ENCODE data around the gene TMEM41B.
"Not testable (repeated sequence)": the region's sequence is repeated elsewhere in the genome, so short reads cannot be mapped to it uniquely, and the experiment has no call there.

Gene TMEM41B, protein sequence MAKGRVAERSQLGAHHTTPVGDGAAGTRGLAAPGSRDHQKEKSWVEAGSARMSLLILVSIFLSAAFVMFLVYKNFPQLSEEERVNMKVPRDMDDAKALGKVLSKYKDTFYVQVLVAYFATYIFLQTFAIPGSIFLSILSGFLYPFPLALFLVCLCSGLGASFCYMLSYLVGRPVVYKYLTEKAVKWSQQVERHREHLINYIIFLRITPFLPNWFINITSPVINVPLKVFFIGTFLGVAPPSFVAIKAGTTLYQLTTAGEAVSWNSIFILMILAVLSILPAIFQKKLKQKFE

DNA sequence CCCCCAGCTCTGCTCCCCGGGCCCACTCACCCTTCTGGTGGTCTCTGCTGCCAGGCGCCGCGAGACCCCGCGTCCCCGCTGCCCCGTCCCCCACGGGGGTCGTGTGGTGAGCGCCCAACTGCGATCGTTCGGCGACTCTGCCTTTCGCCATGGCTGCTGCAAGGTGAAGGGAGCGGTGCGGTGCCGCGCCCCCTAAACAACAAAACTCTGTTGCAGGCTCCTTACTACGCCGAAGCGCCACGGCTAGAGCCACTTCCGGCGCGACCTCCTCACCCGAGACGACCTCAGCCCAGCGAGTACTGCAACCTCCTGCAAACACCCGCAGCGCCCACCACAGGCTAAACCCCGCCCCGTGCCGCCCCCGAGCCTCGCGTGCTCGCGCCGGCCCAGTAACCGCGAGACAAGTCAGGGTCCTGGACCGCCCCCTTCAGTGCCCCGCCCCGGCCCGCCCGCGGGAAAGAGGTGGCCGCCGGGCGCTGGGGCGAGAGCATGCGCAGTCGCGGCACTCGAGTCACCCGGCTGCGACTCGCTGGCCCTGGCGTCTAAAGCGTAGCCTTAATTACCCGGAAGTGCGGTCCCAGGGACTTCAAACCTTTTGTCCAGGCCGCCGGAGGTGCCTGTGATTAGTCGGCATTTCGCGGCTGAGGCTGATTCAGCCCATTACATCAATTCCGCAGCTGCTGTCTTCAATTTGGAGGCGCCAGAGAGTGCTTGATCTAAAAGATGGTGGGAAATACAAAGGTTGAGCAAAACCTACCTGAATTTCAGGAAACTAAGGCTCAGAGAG is at the start of gene TMEM41B:
TSS of gene TMEM41B (minus strand) at position 303 of the 787 bp plus-strand sequence. CDS start at position 151, 152 bp downstream.
- Histone ChIP-seq H3K4me3 (peak within 1 kb of the TSS; percentile 81 to 99 (median 96)), H3K9me3 (replicated peaks in 1 of 11) (peaks cover 0 to 13% (median 3%) of the 10 kb centered on the region in 11 experiments; a peak in 4 of 22 replicates), H3K9ac (peak within 1 kb of the TSS; percentile 90 to 98 (median 96)), H3K36me3 (peaks cover 0 to 13% (median 6%) of the 10 kb centered on the region in 11 experiments; a peak in 10 of 22 replicates), H3K4me2 (peak within 1 kb of the TSS; percentile 80 to 96 (median 86)), H3K27me3 (peaks cover 0 to 14% (median 7%) of the 10 kb centered on the region in 11 experiments; a peak in 10 of 22 replicates), H3K4me1 (peaks cover 18 to 34% (median 25%) of the 10 kb centered on the region in 10 experiments), H3K27ac (peak within 1 kb of the TSS; percentile 87 to 98 (median 92)), H4K20me1 (peaks cover 0 to 31% (median 10%) of the 10 kb centered on the region in 11 experiments; a peak in 11 of 22 replicates)
- 0 out of 22 replicates have a peak, but pooled peaks of 2 of the 11 experiments have one; percentile 13 to 47 for TF ChIP-seq Cebpa-rat (IDR thresholded peaks at IDR 0.05)

DNA sequence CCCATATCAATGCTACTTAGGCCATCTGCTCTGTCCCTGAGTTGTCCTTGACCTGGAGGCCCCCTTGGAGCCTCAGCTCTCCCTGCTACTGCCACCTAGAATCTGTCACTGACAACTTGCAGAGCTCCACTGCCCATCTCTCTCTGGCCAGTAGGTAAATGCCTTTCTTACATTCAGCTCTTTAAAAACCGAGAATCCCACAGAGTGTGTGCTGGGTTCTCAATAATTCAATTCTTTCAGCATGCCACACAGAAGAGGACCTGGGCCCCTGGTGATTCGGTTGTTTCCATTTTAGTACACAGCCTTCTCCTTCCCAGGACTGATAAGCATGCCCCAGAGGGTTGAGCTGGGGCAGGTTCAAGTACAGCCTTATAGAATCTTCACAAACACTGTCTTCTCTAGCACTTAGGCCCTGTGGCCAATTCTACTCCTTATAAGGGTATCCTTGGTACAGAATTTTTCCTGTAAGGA is 48.0 kb upstream of the TMEM41B start:
- peak overlapping the region in 7 of 11 experiments; percentile 0 to 97 (median 92); a peak in 10 of 22 replicates for H3K27ac ChIP-seq
- no peaks in the 10 kb centered on the region for H3K9me3 ChIP-seq (replicated peaks in 1 of 11)
- peak overlapping the region in 2 of 11 experiments; percentile 1 to 63; a peak in 2 of 22 replicates for H3K4me2 ChIP-seq
- H3K4me1 ChIP-seq: peaks cover 17 to 45% (median 26%) of the 10 kb centered on the region in 10 experiments
- no peaks in the 10 kb centered on the region for H3K27me3 ChIP-seq
- no peak overlapping the region for H3K4me3 ChIP-seq
- no peaks in the 10 kb centered on the region for H4K20me1 ChIP-seq
- H3K36me3 ChIP-seq: no peaks in the 10 kb centered on the region
- H3K9ac ChIP-seq: 0 out of 22 replicates have a peak overlapping the region, but pooled peaks of 2 of the 11 experiments have one; percentile 4 to 11
- TF ChIP-seq Cebpa-rat (IDR thresholded peaks at IDR 0.05): no peak

DNA sequence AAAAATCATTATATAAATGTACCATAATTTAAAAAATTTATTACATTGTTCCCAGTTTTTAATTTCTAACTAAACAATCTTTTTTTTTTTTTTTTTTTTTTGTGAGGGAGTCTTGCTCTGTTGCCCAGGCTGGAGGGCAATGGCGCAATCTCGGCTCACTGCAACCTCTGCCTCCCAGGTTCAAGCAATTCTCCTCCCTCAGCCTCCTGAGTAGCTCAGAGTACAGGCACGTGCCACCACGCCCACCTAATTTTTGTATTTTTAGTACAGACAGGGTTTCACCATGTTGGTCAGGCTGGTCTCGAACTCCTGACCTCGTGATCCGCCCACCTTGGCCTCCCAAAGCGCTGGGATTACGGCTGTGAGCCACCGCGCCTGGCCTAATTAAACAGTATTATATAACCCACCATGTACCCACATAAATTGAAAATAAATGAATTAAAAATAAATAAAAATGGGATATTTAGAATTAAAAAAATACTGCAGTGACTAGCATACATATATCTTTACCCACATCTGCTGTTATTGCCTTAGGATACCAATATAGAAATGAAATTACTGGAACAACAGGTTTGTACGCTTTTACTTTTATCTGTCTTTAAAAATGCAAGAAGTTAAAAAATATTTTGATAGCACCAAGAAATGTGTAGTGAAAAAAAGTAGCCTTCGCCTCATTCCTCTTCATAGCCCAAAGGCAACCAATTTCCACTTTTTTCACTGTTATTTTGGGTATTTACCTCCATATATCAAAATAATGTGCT is 46.6 kb upstream of the TMEM41B start:
- H3K36me3 ChIP-seq; H3K9me3 ChIP-seq (replicated peaks in 1 of 11); H3K27me3 ChIP-seq; H3K4me2 ChIP-seq; H4K20me1 ChIP-seq; H3K27ac ChIP-seq; H3K9ac ChIP-seq; H3K4me3 ChIP-seq: not testable (repeated sequence)
- peaks cover 17 to 45% (median 26%) of the 10 kb centered on the region in 10 experiments for H3K4me1 ChIP-seq

DNA sequence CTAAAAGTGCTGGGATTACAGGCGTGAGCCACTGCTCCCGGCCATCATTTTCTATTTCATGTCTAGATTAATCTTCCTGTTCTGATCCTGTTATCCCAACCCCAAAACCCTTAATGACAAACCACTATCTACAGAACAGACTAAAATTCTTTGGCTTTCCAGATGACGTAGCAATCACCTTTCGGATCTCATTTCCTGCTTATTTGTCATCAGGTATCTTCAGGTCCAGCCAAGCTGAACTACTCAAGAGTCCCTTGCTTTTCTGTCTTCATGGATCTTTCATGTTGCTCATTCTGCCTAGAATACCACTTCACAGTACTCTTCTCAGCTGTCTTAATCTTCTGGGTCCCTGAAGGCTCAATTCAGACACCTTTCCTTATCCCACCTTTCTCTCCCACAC is 42.6 kb upstream of the TMEM41B start:
- no peak overlapping the region for H3K4me3 ChIP-seq
- H3K9me3 ChIP-seq (replicated peaks in 1 of 11): no peaks in the 10 kb centered on the region
- no peak overlapping the region for H3K9ac ChIP-seq
- H3K36me3 ChIP-seq: no peaks in the 10 kb centered on the region
- no peaks in the 10 kb centered on the region for H3K27me3 ChIP-seq
- no peak overlapping the region for H3K4me2 ChIP-seq
- no peaks in the 10 kb centered on the region for H4K20me1 ChIP-seq
- no peak overlapping the region for H3K27ac ChIP-seq
- H3K4me1 ChIP-seq: peaks cover 4 to 21% (median 12%) of the 10 kb centered on the region in 10 experiments; a peak in 14 of 20 replicates
- TF ChIP-seq Cebpa-rat (IDR thresholded peaks at IDR 0.05): no peak

DNA sequence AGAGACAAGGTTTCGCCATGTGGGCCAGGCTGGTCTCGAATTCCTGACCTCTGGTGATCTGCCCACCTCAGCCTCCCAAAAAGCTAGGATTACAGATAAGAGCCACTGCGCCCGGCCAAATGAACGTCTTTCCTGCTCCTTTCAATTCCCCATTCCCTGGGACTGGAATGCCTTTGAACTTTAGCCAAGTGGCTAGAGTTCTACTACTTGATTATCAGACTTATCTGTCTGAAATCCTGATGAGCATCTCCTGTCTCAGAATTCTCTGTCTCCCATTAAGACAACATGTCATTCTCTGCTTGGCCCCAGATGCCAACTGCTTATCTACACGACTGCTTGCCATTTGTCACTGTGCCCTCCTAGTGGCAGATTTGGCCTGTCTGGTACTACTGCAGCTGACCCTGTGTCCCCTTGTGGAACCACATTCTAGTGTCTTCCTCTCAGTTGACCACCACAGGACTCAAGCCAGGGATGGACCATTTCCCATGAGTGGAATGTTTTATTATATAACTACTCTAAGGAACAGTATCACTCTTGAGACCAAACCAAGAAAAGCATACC is 37.0 kb upstream of the TMEM41B start:
- Histone ChIP-seq H3K36me3 (no peaks in the 10 kb centered on the region), H4K20me1 (no peaks in the 10 kb centered on the region), H3K4me2 (no peak overlapping the region), H3K9ac (no peak overlapping the region), H3K9me3 (replicated peaks in 1 of 11) (no peaks in the 10 kb centered on the region; a peak in 1 of 22 replicates), H3K4me3 (no peak overlapping the region), H3K27ac (peak overlapping the region in 6 of 11 experiments; percentile 33 to 79 (median 75); a peak in 7 of 22 replicates), H3K4me1 (peaks cover 0 to 28% (median 13%) of the 10 kb centered on the region in 10 experiments; a peak in 11 of 20 replicates), H3K27me3 (no peaks in the 10 kb centered on the region)
- TF ChIP-seq Cebpa-rat (IDR thresholded peaks at IDR 0.05): no peak

DNA sequence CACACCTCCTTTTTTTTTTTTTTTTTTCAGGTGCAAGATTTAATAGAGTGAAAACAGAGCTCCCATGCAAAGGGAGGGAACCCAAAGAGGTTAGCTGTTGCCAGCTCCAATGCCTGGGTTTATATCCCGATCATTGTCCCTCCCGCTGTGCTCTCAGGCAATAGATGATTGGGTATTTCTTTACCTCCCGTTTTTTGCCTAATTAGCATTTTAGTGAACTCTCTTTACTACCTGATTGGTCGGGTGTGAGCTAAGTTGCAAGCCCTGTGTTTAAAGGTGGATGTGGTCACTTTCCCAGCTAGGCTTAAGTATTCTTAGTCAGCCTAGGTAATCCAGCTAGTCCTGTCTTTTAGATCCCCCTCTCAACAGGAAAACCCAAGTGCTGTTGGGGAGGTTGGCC is 33.4 kb upstream of the TMEM41B start:
- peaks cover 0 to 22% (median 10%) of the 10 kb centered on the region in 10 experiments; a peak in 11 of 20 replicates for H3K4me1 ChIP-seq

DNA sequence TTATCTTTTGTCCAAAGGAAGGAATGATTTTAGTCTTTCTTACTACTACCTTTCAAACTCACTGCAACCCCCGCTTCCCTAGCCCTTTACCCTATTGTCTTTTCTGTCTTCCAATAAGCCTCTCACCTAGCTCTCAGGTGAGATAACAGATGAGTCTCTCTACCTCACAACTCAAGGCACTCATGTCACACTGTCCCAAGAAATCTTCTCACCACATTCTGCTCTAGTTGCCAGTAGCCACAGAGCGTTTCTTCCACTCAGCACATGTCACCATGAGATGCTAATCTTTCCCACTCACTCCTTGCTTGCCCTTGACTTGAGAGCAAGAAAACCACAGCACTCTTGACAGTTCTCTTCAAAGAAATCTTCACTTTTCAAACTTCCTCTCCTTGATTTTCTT is 32.7 kb upstream of the TMEM41B start:
- H3K27me3 ChIP-seq: no peaks in the 10 kb centered on the region

More for the DNA sequence above, 33.4 kb upstream of the TMEM41B start:
- not testable (repeated sequence) for H3K36me3 ChIP-seq; H3K9me3 ChIP-seq (replicated peaks in 1 of 11); H3K4me2 ChIP-seq; H3K4me3 ChIP-seq; H3K9ac ChIP-seq; H3K27ac ChIP-seq; H3K27me3 ChIP-seq; H4K20me1 ChIP-seq

DNA sequence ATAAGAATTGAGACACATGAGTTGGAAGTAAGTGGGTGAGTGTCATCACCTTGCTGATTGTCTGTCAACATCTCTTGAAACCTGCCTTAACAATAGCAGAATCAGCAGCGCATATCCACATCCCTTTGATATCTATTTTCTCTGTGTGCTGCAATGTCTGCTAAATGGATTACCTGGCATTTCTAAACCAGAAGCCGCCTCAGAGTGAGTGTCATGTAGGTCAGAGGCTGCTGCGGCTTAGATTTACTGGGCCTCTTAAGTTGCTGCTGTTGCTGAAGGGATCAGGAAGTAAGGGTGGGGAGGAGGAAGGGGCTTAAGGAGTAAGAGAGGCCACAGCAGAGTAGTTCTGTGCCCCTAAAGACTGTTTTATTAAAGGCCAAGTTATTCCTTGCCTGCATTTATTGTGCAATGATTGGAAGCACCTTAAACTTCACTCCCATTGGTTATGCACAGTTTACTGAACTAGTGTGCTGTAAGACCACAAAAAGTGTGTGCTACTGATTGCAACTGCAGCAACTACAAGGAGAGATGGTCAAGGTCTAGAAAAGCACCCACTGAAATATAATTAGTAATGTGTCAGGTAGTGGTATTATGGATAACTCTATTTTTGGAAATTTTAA is 29.8 kb upstream of the TMEM41B start:
- Histone ChIP-seq H3K4me1 (peaks cover 0 to 14% (median 5%) of the 10 kb centered on the region in 10 experiments; a peak in 8 of 20 replicates), H3K9me3 (replicated peaks in 1 of 11) (no peaks in the 10 kb centered on the region; a peak in 1 of 22 replicates), H4K20me1 (no peaks in the 10 kb centered on the region), H3K27me3 (no peaks in the 10 kb centered on the region), H3K4me3 (no peak overlapping the region), H3K36me3 (no peaks in the 10 kb centered on the region), H3K4me2 (peak overlapping the region in 4 of 11 experiments; percentile 1 to 14 (median 8); a peak in 1 of 22 replicates), H3K9ac (no peak overlapping the region), H3K27ac (no peak overlapping the region)
- TF ChIP-seq Cebpa-rat (IDR thresholded peaks at IDR 0.05): peak in 3 of 11 experiments; percentile 7 to 30 (median 19); a peak in 3 of 22 replicates

More for the DNA sequence above, 32.7 kb upstream of the TMEM41B start:
- Histone ChIP-seq H3K4me1 (peaks cover 0 to 16% (median 6%) of the 10 kb centered on the region in 10 experiments; a peak in 9 of 20 replicates), H3K9me3 (replicated peaks in 1 of 11) (no peaks in the 10 kb centered on the region; a peak in 1 of 22 replicates), H4K20me1 (no peaks in the 10 kb centered on the region), H3K9ac (no peak overlapping the region), H3K4me3 (no peak overlapping the region), H3K36me3 (no peaks in the 10 kb centered on the region), H3K4me2 (no peak overlapping the region), H3K27ac (no peak overlapping the region)
- TF ChIP-seq Cebpa-rat (IDR thresholded peaks at IDR 0.05): no peak
